Astrocyte (in vitro differentiated cells and primary cell): Measurements from ENCODE around the gene SRMS. TPM values are rescaled to one million over a fixed set of nuclear protein-coding genes. Genes with fewer than 3 reads are reported as not detected.

Source experiments
- DNase-seq: peaks from one replicate; pipeline ENCODE4 v3.0.0-alpha.2; 2010; ENCODE audit warnings: low read depth
- FAIRE-seq: peaks from 2 replicates; lab custom pipeline; 2011; peaks lifted over from hg19 to GRCh38; lab: Jason Lieb, UNC
- H2AFZ ChIP-seq: 2 replicates; pipeline ENCODE4 v1.6.0; 2012; ENCODE audit warnings: low read depth, low read length, inconsistent platforms
- H3K27ac ChIP-seq: 2 replicates; pipeline ENCODE4 v1.5.1; 2011; ENCODE audit warnings: low read depth, low read length, inconsistent platforms
- H3K27me3 ChIP-seq: 2 replicates; pipeline ENCODE4 v1.6.0; 2011; ENCODE audit warnings: low read length, inconsistent platforms; ENCODE audit not compliant: insufficient read depth
- H3K36me3 ChIP-seq: 2 replicates; pipeline ENCODE4 v1.5.1; 2011; ENCODE audit warnings: low read length, inconsistent platforms; ENCODE audit not compliant: insufficient read depth
- H3K4me1 ChIP-seq: 2 replicates; pipeline ENCODE4 v1.5.1; 2011; ENCODE audit warnings: low read length, inconsistent platforms; ENCODE audit not compliant: insufficient read depth
- H3K4me2 ChIP-seq: 2 replicates; pipeline ENCODE4 v1.6.0; 2012; ENCODE audit warnings: low read length, inconsistent platforms
- H3K4me3 ChIP-seq: 2 replicates; pipeline ENCODE4 v1.5.1; 2011; ENCODE audit warnings: low read depth, mild to moderate bottlenecking, low read length, inconsistent platforms; ENCODE audit not compliant: insufficient read depth
- H3K79me2 ChIP-seq: 2 replicates; pipeline ENCODE4 v1.6.0; 2012; ENCODE audit warnings: mild to moderate bottlenecking, low read length, inconsistent platforms; ENCODE audit not compliant: insufficient read depth
- H3K9ac ChIP-seq: 2 replicates; pipeline ENCODE4 v1.6.0; 2012; ENCODE audit warnings: mild to moderate bottlenecking, low read length, inconsistent platforms
- H3K9me3 ChIP-seq: 2 replicates; pipeline ENCODE4 v1.5.1; 2012; ENCODE audit warnings: low read depth, mild to moderate bottlenecking, low read length, inconsistent platforms; ENCODE audit not compliant: insufficient read depth
- H4K20me1 ChIP-seq: 2 replicates; pipeline ENCODE4 v1.6.0; 2012; ENCODE audit warnings: low read length, inconsistent platforms; ENCODE audit not compliant: insufficient read depth
- H3K27ac Mint-ChIP-seq: one replicate; pipeline ENCODE4 v1.8.0; 2021; ENCODE audit warnings: mild to moderate bottlenecking, mixed read lengths; ENCODE audit not compliant: unreplicated experiment
- H3K27me3 Mint-ChIP-seq: one replicate; pipeline ENCODE4 v1.8.0; 2021; ENCODE audit warnings: low read depth, mixed read lengths; ENCODE audit not compliant: unreplicated experiment
- H3K36me3 Mint-ChIP-seq: one replicate; pipeline ENCODE4 v1.8.0; 2021; ENCODE audit warnings: low read depth, mixed read lengths; ENCODE audit not compliant: unreplicated experiment
- H3K4me1 Mint-ChIP-seq: one replicate; pipeline ENCODE4 v1.8.0; 2021; ENCODE audit warnings: low read depth, mixed read lengths; ENCODE audit not compliant: unreplicated experiment
- H3K4me3 Mint-ChIP-seq: one replicate; pipeline ENCODE4 v1.8.0; 2021; ENCODE audit warnings: mild to moderate bottlenecking, moderate library complexity, mixed read lengths; ENCODE audit not compliant: unreplicated experiment
- H3K9me3 Mint-ChIP-seq: one replicate; pipeline ENCODE4 v1.8.0; 2021; ENCODE audit warnings: mild to moderate bottlenecking, mixed read lengths; ENCODE audit not compliant: unreplicated experiment
- CTCF ChIP-seq: IDR thresholded peaks from 2 replicates; pipeline ENCODE4 v1.5.1; 2011; ENCODE audit warnings: low read depth, mild to moderate bottlenecking, inconsistent platforms, low read length, moderate library complexity; ENCODE audit not compliant: insufficient read depth
- EZH2 ChIP-seq: IDR thresholded peaks from 2 replicates; pipeline ENCODE4 v1.6.1; 2012; ENCODE audit warnings: mild to moderate bottlenecking, low read length, inconsistent platforms; ENCODE audit not compliant: insufficient read depth
- total RNA-seq: library from RNA; stranded (reverse); gene quantifications from 2 replicates; pipeline ENCODE4 v1.2.1, GENCODE V29; 2021

Gene SRMS
- total RNA-seq, 1 donor from 2014 or later, result 0.14 TPM

- no peak for TF ChIP-seq EZH2
- no peak for TF ChIP-seq CTCF
- no peak overlapping the region for H2AFZ ChIP-seq
- Mint-ChIP-seq H3K9me3 (no peaks in the 10 kb centered on the region), H3K27me3 (no peaks in the 10 kb centered on the region), H3K4me3 (no peak overlapping the region), H3K27ac (no peak overlapping the region), H3K36me3 (no peaks in the 10 kb centered on the region), H3K4me1 (no peaks in the 10 kb centered on the region)
- no peak overlapping the region for H3K27ac ChIP-seq
- DNase-seq, result no peak
- H3K4me3 ChIP-seq, result no peak overlapping the region
- H3K4me1 ChIP-seq, result peaks cover 3% of the 10 kb centered on the region
- H3K4me2 ChIP-seq, result no peak overlapping the region
- H3K27me3 ChIP-seq, result no peaks in the 10 kb centered on the region
- FAIRE-seq, result no peak
- no peaks in the 10 kb centered on the region for H3K9me3 ChIP-seq
- H4K20me1 ChIP-seq, result no peaks in the 10 kb centered on the region
- no peaks in the 10 kb centered on the region for H3K36me3 ChIP-seq
- no peaks in the 10 kb centered on the region for H3K79me2 ChIP-seq
- no peak overlapping the region for H3K9ac ChIP-seq
Measured at GRCh38 chr20:63532449-63532971, 15.0 kb downstream of the SRMS start.

GRCh38 chr20:63531686-63532448 lies 15.7 kb downstream of the SRMS start:
- FAIRE-seq (no peak), DNase-seq (no peak)
- Histone ChIP-seq H3K4me1 (peaks cover 3% of the 10 kb centered on the region), H3K4me2 (no peak overlapping the region), H4K20me1 (peaks cover 3% of the 10 kb centered on the region), H3K36me3 (no peaks in the 10 kb centered on the region), H3K27ac (no peak overlapping the region), H3K9ac (no peak overlapping the region), H2AFZ (no peak overlapping the region), H3K4me3 (no peak overlapping the region), H3K27me3 (no peaks in the 10 kb centered on the region), H3K9me3 (no peaks in the 10 kb centered on the region), H3K79me2 (no peaks in the 10 kb centered on the region)
- Mint-ChIP-seq H3K36me3 (no peaks in the 10 kb centered on the region), H3K4me1 (no peaks in the 10 kb centered on the region), H3K4me3 (no peak overlapping the region), H3K9me3 (no peaks in the 10 kb centered on the region), H3K27ac (no peak overlapping the region), H3K27me3 (no peaks in the 10 kb centered on the region)
- no peak for TF ChIP-seq EZH2
- no peak for TF ChIP-seq CTCF

GRCh38 chr20:63530788-63531160 lies 16.8 kb downstream of the SRMS start:
- Histone ChIP-seq H3K9ac (no peak overlapping the region), H3K9me3 (no peaks in the 10 kb centered on the region), H4K20me1 (peaks cover 8% of the 10 kb centered on the region), H3K4me1 (no peaks in the 10 kb centered on the region), H3K36me3 (no peaks in the 10 kb centered on the region), H3K4me2 (no peak overlapping the region), H3K27ac (no peak overlapping the region), H3K27me3 (no peaks in the 10 kb centered on the region), H2AFZ (no peak overlapping the region), H3K79me2 (no peaks in the 10 kb centered on the region), H3K4me3 (no peak overlapping the region)
- TF ChIP-seq CTCF, result no peak
- no peak for TF ChIP-seq EZH2
- Mint-ChIP-seq H3K27me3 (no peaks in the 10 kb centered on the region), H3K9me3 (no peaks in the 10 kb centered on the region), H3K36me3 (no peaks in the 10 kb centered on the region), H3K27ac (no peak overlapping the region), H3K4me3 (no peak overlapping the region), H3K4me1 (no peaks in the 10 kb centered on the region)
- FAIRE-seq (no peak), DNase-seq (no peak)
